Astrocyte (in vitro differentiated cells and primary cell): Measurements from ENCODE around the gene KRTAP10-1. TPM values are rescaled to one million over a fixed set of nuclear protein-coding genes. Genes with fewer than 3 reads are reported as not detected.

Source experiments
- DNase-seq: peaks from one replicate; pipeline ENCODE4 v3.0.0-alpha.2; 2010; ENCODE audit warnings: low read depth
- FAIRE-seq: peaks from 2 replicates; lab custom pipeline; 2011; peaks lifted over from hg19 to GRCh38; lab: Jason Lieb, UNC
- H2AFZ ChIP-seq: 2 replicates; pipeline ENCODE4 v1.6.0; 2012; ENCODE audit warnings: low read depth, low read length, inconsistent platforms
- H3K27ac ChIP-seq: 2 replicates; pipeline ENCODE4 v1.5.1; 2011; ENCODE audit warnings: low read depth, low read length, inconsistent platforms
- H3K27me3 ChIP-seq: 2 replicates; pipeline ENCODE4 v1.6.0; 2011; ENCODE audit warnings: low read length, inconsistent platforms; ENCODE audit not compliant: insufficient read depth
- H3K36me3 ChIP-seq: 2 replicates; pipeline ENCODE4 v1.5.1; 2011; ENCODE audit warnings: low read length, inconsistent platforms; ENCODE audit not compliant: insufficient read depth
- H3K4me1 ChIP-seq: 2 replicates; pipeline ENCODE4 v1.5.1; 2011; ENCODE audit warnings: low read length, inconsistent platforms; ENCODE audit not compliant: insufficient read depth
- H3K4me2 ChIP-seq: 2 replicates; pipeline ENCODE4 v1.6.0; 2012; ENCODE audit warnings: low read length, inconsistent platforms
- H3K4me3 ChIP-seq: 2 replicates; pipeline ENCODE4 v1.5.1; 2011; ENCODE audit warnings: low read depth, mild to moderate bottlenecking, low read length, inconsistent platforms; ENCODE audit not compliant: insufficient read depth
- H3K79me2 ChIP-seq: 2 replicates; pipeline ENCODE4 v1.6.0; 2012; ENCODE audit warnings: mild to moderate bottlenecking, low read length, inconsistent platforms; ENCODE audit not compliant: insufficient read depth
- H3K9ac ChIP-seq: 2 replicates; pipeline ENCODE4 v1.6.0; 2012; ENCODE audit warnings: mild to moderate bottlenecking, low read length, inconsistent platforms
- H3K9me3 ChIP-seq: 2 replicates; pipeline ENCODE4 v1.5.1; 2012; ENCODE audit warnings: low read depth, mild to moderate bottlenecking, low read length, inconsistent platforms; ENCODE audit not compliant: insufficient read depth
- H4K20me1 ChIP-seq: 2 replicates; pipeline ENCODE4 v1.6.0; 2012; ENCODE audit warnings: low read length, inconsistent platforms; ENCODE audit not compliant: insufficient read depth
- H3K27ac Mint-ChIP-seq: one replicate; pipeline ENCODE4 v1.8.0; 2021; ENCODE audit warnings: mild to moderate bottlenecking, mixed read lengths; ENCODE audit not compliant: unreplicated experiment
- H3K27me3 Mint-ChIP-seq: one replicate; pipeline ENCODE4 v1.8.0; 2021; ENCODE audit warnings: low read depth, mixed read lengths; ENCODE audit not compliant: unreplicated experiment
- H3K36me3 Mint-ChIP-seq: one replicate; pipeline ENCODE4 v1.8.0; 2021; ENCODE audit warnings: low read depth, mixed read lengths; ENCODE audit not compliant: unreplicated experiment
- H3K4me1 Mint-ChIP-seq: one replicate; pipeline ENCODE4 v1.8.0; 2021; ENCODE audit warnings: low read depth, mixed read lengths; ENCODE audit not compliant: unreplicated experiment
- H3K4me3 Mint-ChIP-seq: one replicate; pipeline ENCODE4 v1.8.0; 2021; ENCODE audit warnings: mild to moderate bottlenecking, moderate library complexity, mixed read lengths; ENCODE audit not compliant: unreplicated experiment
- H3K9me3 Mint-ChIP-seq: one replicate; pipeline ENCODE4 v1.8.0; 2021; ENCODE audit warnings: mild to moderate bottlenecking, mixed read lengths; ENCODE audit not compliant: unreplicated experiment
- CTCF ChIP-seq: IDR thresholded peaks from 2 replicates; pipeline ENCODE4 v1.5.1; 2011; ENCODE audit warnings: low read depth, mild to moderate bottlenecking, inconsistent platforms, low read length, moderate library complexity; ENCODE audit not compliant: insufficient read depth
- EZH2 ChIP-seq: IDR thresholded peaks from 2 replicates; pipeline ENCODE4 v1.6.1; 2012; ENCODE audit warnings: mild to moderate bottlenecking, low read length, inconsistent platforms; ENCODE audit not compliant: insufficient read depth
- total RNA-seq: library from RNA; stranded (reverse); gene quantifications from 2 replicates; pipeline ENCODE4 v1.2.1, GENCODE V29; 2021

Gene KRTAP10-1
- total RNA-seq, 1 donor from 2014 or later: not detected

- Histone ChIP-seq H3K79me2 (no peaks in the 10 kb centered on the region), H3K4me3 (no peak overlapping the region), H3K27ac (no peak overlapping the region), H3K4me2 (no peak overlapping the region), H3K9ac (no peak overlapping the region), H3K36me3 (no peaks in the 10 kb centered on the region), H3K4me1 (no peaks in the 10 kb centered on the region), H2AFZ (no peak overlapping the region), H4K20me1 (no peaks in the 10 kb centered on the region), H3K9me3 (no peaks in the 10 kb centered on the region), H3K27me3 (peaks cover 2% of the 10 kb centered on the region)
- DNase-seq (no peak), FAIRE-seq (no peak)
- H3K4me3 Mint-ChIP-seq: no peak overlapping the region
- no peaks in the 10 kb centered on the region for H3K9me3 Mint-ChIP-seq
- H3K4me1 Mint-ChIP-seq: peaks cover 2% of the 10 kb centered on the region
- TF ChIP-seq CTCF (no peak), EZH2 (no peak)
- H3K36me3 Mint-ChIP-seq: peaks cover 3% of the 10 kb centered on the region
- peaks cover 47% of the 10 kb centered on the region for H3K27me3 Mint-ChIP-seq
- H3K27ac Mint-ChIP-seq: no peak overlapping the region
Measured at GRCh38 chr21:44511938-44512275, 28.1 kb downstream of the KRTAP10-1 start.

- Mint-ChIP-seq H3K27ac (no peak overlapping the region), H3K36me3 (peaks cover 3% of the 10 kb centered on the region), H3K4me3 (no peak overlapping the region), H3K9me3 (no peaks in the 10 kb centered on the region), H3K4me1 (peaks cover 2% of the 10 kb centered on the region), H3K27me3 (peaks cover 47% of the 10 kb centered on the region)
- TF ChIP-seq EZH2 (no peak), CTCF (no peak)
- DNase-seq (no peak), FAIRE-seq (no peak)
- no peaks in the 10 kb centered on the region for H3K79me2 ChIP-seq
- H3K4me2 ChIP-seq: no peak overlapping the region
- no peak overlapping the region for H2AFZ ChIP-seq
- no peak overlapping the region for H3K9ac ChIP-seq
- H3K9me3 ChIP-seq: no peaks in the 10 kb centered on the region
- no peak overlapping the region for H3K4me3 ChIP-seq
- no peaks in the 10 kb centered on the region for H4K20me1 ChIP-seq
- peaks cover 2% of the 10 kb centered on the region for H3K27me3 ChIP-seq
- H3K36me3 ChIP-seq: no peaks in the 10 kb centered on the region
- H3K4me1 ChIP-seq: no peaks in the 10 kb centered on the region
- H3K27ac ChIP-seq: no peak overlapping the region
Measured at GRCh38 chr21:44511219-44511937, 28.6 kb downstream of the KRTAP10-1 start.

DNA sequence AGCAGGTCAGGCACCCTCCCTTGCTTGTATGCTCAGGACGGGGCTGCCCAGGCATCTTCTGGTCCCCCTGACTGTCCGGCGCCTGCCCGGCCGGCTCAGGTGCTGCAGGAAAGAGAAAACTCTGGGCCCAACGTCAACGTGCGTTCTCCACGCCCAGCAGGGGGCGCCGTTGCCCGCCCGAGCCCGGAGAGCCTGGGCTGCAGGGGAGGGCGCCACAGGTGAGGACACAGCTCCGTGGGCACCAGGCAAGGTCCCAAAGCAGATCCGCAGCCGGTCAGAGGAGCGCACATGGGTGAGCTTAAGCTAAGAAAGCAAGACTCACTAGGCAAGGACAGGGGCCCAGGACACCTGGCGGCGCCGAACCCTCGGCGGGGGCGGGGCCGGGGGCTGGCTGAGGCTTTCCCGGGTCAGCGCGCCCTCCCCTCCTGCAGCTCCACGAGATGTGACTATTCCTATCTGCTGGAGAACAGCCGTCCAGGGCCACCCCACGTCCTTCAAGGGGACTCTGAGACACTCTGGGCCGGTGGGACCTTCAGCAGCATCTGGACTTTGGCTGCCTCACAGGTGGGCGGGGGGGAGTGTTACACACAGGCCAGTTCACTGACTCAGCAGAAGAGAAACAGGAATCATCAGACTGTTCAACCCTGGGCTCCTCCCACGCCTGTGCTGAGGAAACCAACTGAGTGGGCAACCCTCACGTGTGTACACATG lies 29.3 kb downstream of the KRTAP10-1 start:
- Mint-ChIP-seq H3K4me1 (peaks cover 2% of the 10 kb centered on the region), H3K27me3 (peaks cover 44% of the 10 kb centered on the region), H3K27ac (no peak overlapping the region), H3K9me3 (no peaks in the 10 kb centered on the region), H3K36me3 (peaks cover 3% of the 10 kb centered on the region), H3K4me3 (no peak overlapping the region)
- H2AFZ ChIP-seq: no peak overlapping the region
- no peak for DNase-seq
- TF ChIP-seq CTCF: peak; percentile 40
- TF ChIP-seq EZH2: no peak
- no peak overlapping the region for H3K4me3 ChIP-seq
- FAIRE-seq: no peak
- peak overlapping the region; percentile 22 for H3K4me2 ChIP-seq
- H3K9ac ChIP-seq: no peak overlapping the region
- peaks cover 2% of the 10 kb centered on the region for H3K27me3 ChIP-seq
- H3K36me3 ChIP-seq: no peaks in the 10 kb centered on the region
- H4K20me1 ChIP-seq: no peaks in the 10 kb centered on the region
- H3K4me1 ChIP-seq: no peaks in the 10 kb centered on the region
- no peaks in the 10 kb centered on the region for H3K79me2 ChIP-seq
- no peaks in the 10 kb centered on the region for H3K9me3 ChIP-seq
- no peak overlapping the region for H3K27ac ChIP-seq
